H9 (cell line): ENCODE data around the gene FCHSD2. TPM values are rescaled to one million over a fixed set of nuclear protein-coding genes. Genes with fewer than 3 reads are reported as not detected.

ENCODE experiments used
- DNase-seq: peaks from one replicate; pipeline ENCODE4 v3.0.0-alpha.2; 2017
- H2AFZ ChIP-seq: one replicate; pipeline ENCODE4 v1.6.1; 2013; ENCODE audit warnings: mild to moderate bottlenecking, low read length, control low read depth, moderate library complexity
- H2AK5ac ChIP-seq: 2 replicates; pipeline ENCODE4 v1.6.1; 2013; ENCODE audit warnings: low read length, control low read depth, mixed read lengths; ENCODE audit not compliant: insufficient read length
- H2BK120ac ChIP-seq: one replicate; pipeline ENCODE4 v1.6.1; 2013; ENCODE audit warnings: low read depth, mild to moderate bottlenecking, low read length, control low read depth, inconsistent platforms; ENCODE audit not compliant: poor library complexity, severe bottlenecking
- H2BK12ac ChIP-seq: 2 replicates; pipeline ENCODE4 v1.6.1; 2013; ENCODE audit warnings: low read length, control low read depth, mixed read lengths, low read depth; ENCODE audit not compliant: insufficient read length
- H2BK15ac ChIP-seq: 2 replicates; pipeline ENCODE4 v1.6.1; 2013; ENCODE audit warnings: low read depth, low read length, control low read depth
- H2BK20ac ChIP-seq: one replicate; pipeline ENCODE4 v1.6.1; 2013; ENCODE audit warnings: low read depth, mild to moderate bottlenecking, low read length, control low read depth, inconsistent platforms; ENCODE audit not compliant: poor library complexity, severe bottlenecking
- H2BK5ac ChIP-seq: 2 replicates; pipeline ENCODE4 v1.6.1; 2013; ENCODE audit warnings: low read length, control low read depth, mixed read lengths; ENCODE audit not compliant: insufficient read length
- H3K14ac ChIP-seq: 2 replicates; pipeline ENCODE4 v1.6.1; 2013; ENCODE audit warnings: low read length, control low read depth; ENCODE audit not compliant: insufficient read depth
- H3K18ac ChIP-seq: 2 replicates; pipeline ENCODE4 v1.6.1; 2013; ENCODE audit warnings: low read depth, mild to moderate bottlenecking, mixed read lengths, low read length, control low read depth; ENCODE audit not compliant: insufficient read length
- H3K23ac ChIP-seq: 2 replicates; pipeline ENCODE4 v1.6.1; 2013; ENCODE audit warnings: low read length, control low read depth, mixed read lengths, low read depth; ENCODE audit not compliant: insufficient read length
- H3K23me2 ChIP-seq: 2 replicates; pipeline ENCODE4 v1.6.1; 2013; ENCODE audit warnings: low read depth, mild to moderate bottlenecking, mixed read lengths, low read length, control low read depth; ENCODE audit not compliant: insufficient read length, poor library complexity, severe bottlenecking
- H3K27ac ChIP-seq: 2 replicates; pipeline ENCODE4 v1.5.1; 2013; ENCODE audit warnings: low read length, control low read depth, mixed read lengths, low read depth; ENCODE audit not compliant: insufficient read length
- H3K27me3 ChIP-seq: 2 replicates; pipeline ENCODE4 v1.6.1; 2013; ENCODE audit warnings: low read length, control low read depth, inconsistent platforms; ENCODE audit not compliant: insufficient read depth
- H3K4ac ChIP-seq: 2 replicates; pipeline ENCODE4 v1.6.1; 2013; ENCODE audit warnings: low read depth, mild to moderate bottlenecking, control low read depth, inconsistent platforms, low read length, moderate library complexity
- H3K4me1 ChIP-seq: 2 replicates; pipeline ENCODE4 v1.6.1; 2013; ENCODE audit warnings: low read length, control low read depth, inconsistent platforms; ENCODE audit not compliant: insufficient read depth
- H3K4me2 ChIP-seq: 2 replicates; pipeline ENCODE4 v1.6.1; 2013; ENCODE audit warnings: low read length, control low read depth, mixed read lengths; ENCODE audit not compliant: insufficient read length, insufficient read depth
- H3K56ac ChIP-seq: 2 replicates; pipeline ENCODE4 v1.6.1; 2013; ENCODE audit warnings: low read depth, mild to moderate bottlenecking, mixed read lengths, low read length, control low read depth; ENCODE audit not compliant: insufficient read length
- H3K79me1 ChIP-seq: 2 replicates; pipeline ENCODE4 v1.6.1; 2013; ENCODE audit warnings: low read depth, mild to moderate bottlenecking, moderate library complexity, low read length, control low read depth, inconsistent platforms; ENCODE audit not compliant: insufficient read depth, poor library complexity, severe bottlenecking
- H3K79me2 ChIP-seq: 2 replicates; pipeline ENCODE4 v1.6.1; 2013; ENCODE audit warnings: low read length, control low read depth, inconsistent platforms; ENCODE audit not compliant: insufficient read depth
- H3K9ac ChIP-seq: 2 replicates; pipeline ENCODE4 v1.6.1; 2013; ENCODE audit warnings: low read length, control low read depth, mixed read lengths; ENCODE audit not compliant: insufficient read length; ENCODE audit errors: extremely low read depth
- H3K9me3 ChIP-seq: one replicate; pipeline ENCODE4 v1.6.1; 2013; ENCODE audit warnings: low read depth, low read length, inconsistent platforms; ENCODE audit not compliant: control insufficient read depth
- H3T11ph ChIP-seq: one replicate; pipeline ENCODE4 v1.6.1; 2013; ENCODE audit warnings: mild to moderate bottlenecking, low read length, control low read depth, inconsistent platforms
- H4K20me1 ChIP-seq: one replicate; pipeline ENCODE4 v1.6.1; 2013; ENCODE audit not compliant: control insufficient read depth, insufficient read length, insufficient read depth
- H4K5ac ChIP-seq: 2 replicates; pipeline ENCODE4 v1.6.1; 2013; ENCODE audit warnings: low read depth, mild to moderate bottlenecking, mixed read lengths, low read length, control low read depth; ENCODE audit not compliant: insufficient read length
- H4K8ac ChIP-seq: replicated peaks from 2 replicates; pipeline ENCODE4 v1.6.1; 2013; ENCODE audit warnings: low read length, control low read depth, mixed read lengths, low read depth; ENCODE audit not compliant: insufficient read length
- H4K91ac ChIP-seq: 2 replicates; pipeline ENCODE4 v1.6.1; 2013; ENCODE audit warnings: low read depth, mild to moderate bottlenecking, moderate library complexity, mixed read lengths, low read length, control low read depth; ENCODE audit not compliant: insufficient read length
- H3K27ac Mint-ChIP-seq, 3 experiments: 2 replicates in 2 of 3; 3 replicates in 1 of 3; pipeline ENCODE4 v1.8.0; 2020 to 2021; ENCODE audit warnings: mixed read lengths in 3 of 3, mild to moderate bottlenecking in 1 of 3, moderate library complexity in 1 of 3
- H3K27me3 Mint-ChIP-seq: 2 replicates; pipeline ENCODE4 v1.8.0; 2021; ENCODE audit warnings: low read depth, mild to moderate bottlenecking, moderate library complexity, mixed read lengths
- H3K36me3 Mint-ChIP-seq, 3 experiments: 2 replicates in 2 of 3; 3 replicates in 1 of 3; pipeline ENCODE4 v1.8.0; 2020 to 2021; ENCODE audit warnings: low read depth in 3 of 3, mixed read lengths in 3 of 3; ENCODE audit not compliant: insufficient read depth in 1 of 3
- H3K4me1 Mint-ChIP-seq, 2 experiments: 2 replicates each; pipeline ENCODE4 v1.8.0; 2020; ENCODE audit warnings: mixed read lengths in 2 of 2
- H3K4me3 Mint-ChIP-seq, 2 experiments: 2 replicates in 1 of 2; 3 replicates in 1 of 2; pipeline ENCODE4 v1.8.0; 2020 to 2021; ENCODE audit warnings: mild to moderate bottlenecking in 2 of 2, mixed read lengths in 2 of 2, moderate library complexity in 1 of 2
- H3K9me3 Mint-ChIP-seq, 2 experiments: 2 replicates in 1 of 2; 3 replicates in 1 of 2; pipeline ENCODE4 v1.8.0; 2020; ENCODE audit warnings: mild to moderate bottlenecking in 2 of 2, mixed read lengths in 2 of 2, moderate library complexity in 1 of 2
- CTCF ChIP-seq: fragments of 200-600 bp; sonication (generic); conservative IDR thresholded peaks from 3 replicates; pipeline ENCODE4 v1.8.0; 2021; ENCODE audit warnings: antibody characterized with exemption, mild to moderate bottlenecking
- WGBS: extraction: QIAGEN DNeasy Blood & Tissue Kit; methylation state at CpG from one replicate; pipeline ENCODE4 v1.1.7; 2013; ENCODE audit warnings: missing lambda C conversion rate, low lambda C conversion rate, mixed read lengths; ENCODE audit not compliant: insufficient read length; ENCODE audit errors: extremely low coverage; 5-methylcytosine and 5-hydroxymethylcytosine counted together
- total RNA-seq: library from RNA; stranded (reverse); gene quantifications from 2 replicates; pipeline ENCODE4 v1.2.1, GENCODE V29; 2021

FCHSD2 gene
- total RNA-seq, 1 experiment from 2014 or later, result 17.8 TPM

GRCh38 chr11:72970557-72971118 is 171.5 kb downstream of the FCHSD2 start:
- H2BK20ac ChIP-seq, result no peak overlapping the region
- H3K79me1 ChIP-seq, result no peaks in the 10 kb centered on the region
- H3K56ac ChIP-seq, result no peak overlapping the region
- no peaks in the 10 kb centered on the region for H3K9me3 ChIP-seq
- H3K14ac ChIP-seq, result no peak overlapping the region
- H2BK120ac ChIP-seq, result no peak overlapping the region
- peaks cover 2 to 10% (median 3%) of the 10 kb centered on the region in 3 experiments; a peak in 2 of 7 replicates for H3K36me3 Mint-ChIP-seq
- no peak for DNase-seq
- no peak overlapping the region for H2BK15ac ChIP-seq
- no peak overlapping the region for H2AFZ ChIP-seq
- no peak overlapping the region for H2BK12ac ChIP-seq
- no peak overlapping the region for H2BK5ac ChIP-seq
- no peak overlapping the region for H3K18ac ChIP-seq
- H3K23me2 ChIP-seq, result no peaks in the 10 kb centered on the region
- H3K4me1 Mint-ChIP-seq, result no peaks in the 10 kb centered on the region
- no peak overlapping the region for H3T11ph ChIP-seq
- H4K91ac ChIP-seq, result no peak overlapping the region
- H3K9ac ChIP-seq, result no peak overlapping the region
- TF ChIP-seq CTCF, result no peak
- no peak overlapping the region for H3K4me3 Mint-ChIP-seq
- no peak overlapping the region for H3K23ac ChIP-seq
- H3K4me2 ChIP-seq, result no peak overlapping the region
- H4K8ac ChIP-seq, result no peak overlapping the region
- no peaks in the 10 kb centered on the region for H4K20me1 ChIP-seq
- no peaks in the 10 kb centered on the region; the same call in 1 of the 2 replicates for H3K27me3 Mint-ChIP-seq
- no peak overlapping the region; a peak in 1 of 7 replicates for H3K27ac Mint-ChIP-seq
- no peak overlapping the region for H3K27ac ChIP-seq
- no peak overlapping the region for H3K4ac ChIP-seq
- no peaks in the 10 kb centered on the region for H3K79me2 ChIP-seq
- no peaks in the 10 kb centered on the region for H3K27me3 ChIP-seq
- H4K5ac ChIP-seq, result no peak overlapping the region
- H3K9me3 Mint-ChIP-seq, result peaks cover 0 to 3% of the 10 kb centered on the region in 2 experiments; a peak in 1 of 5 replicates
- no peaks in the 10 kb centered on the region for H3K4me1 ChIP-seq
- no CpG with 5 or more reads among the region's 6 CpGs for whole genome bisulfite sequencing
- no peak overlapping the region for H2AK5ac ChIP-seq
